ENCODE results near the gene CDK6.

Gene CDK6

GRCh38 chr7:92635538-92635937 is 200.8 kb downstream of the CDK6 start:
- no peak for DNase-seq

- peak; percentile 49 for DNase-seq
Measured at GRCh38 chr7:92634924-92635519, 201.4 kb downstream of the CDK6 start.

GRCh38 chr7:92634205-92634604 is 202.2 kb downstream of the CDK6 start:
- DNase-seq = no peak

GRCh38 chr7:92633211-92633906 is 203.0 kb downstream of the CDK6 start:
- DNase-seq = no peak

- DNase-seq = no peak
Measured at GRCh38 chr7:92632791-92633190, 203.6 kb downstream of the CDK6 start.

- DNase-seq = no peak
Measured at GRCh38 chr7:92631850-92632487, 204.4 kb downstream of the CDK6 start.

- DNase-seq = no peak
Measured at GRCh38 chr7:92631067-92631849, 205.1 kb downstream of the CDK6 start.

- DNase-seq = no peak
Measured at GRCh38 chr7:92629779-92630178, 206.6 kb downstream of the CDK6 start.

- no peak for DNase-seq
Measured at GRCh38 chr7:92627956-92628355, 208.4 kb downstream of the CDK6 start.

- DNase-seq = no peak
Measured at GRCh38 chr7:92626281-92626809, 210.0 kb downstream of the CDK6 start.

GRCh38 chr7:92625617-92626016 is 210.8 kb downstream of the CDK6 start:
- DNase-seq = no peak

- DNase-seq = no peak
Measured at GRCh38 chr7:92624298-92624996, 211.9 kb downstream of the CDK6 start.

- no peak for DNase-seq
Measured at GRCh38 chr7:92623544-92623943, 212.8 kb downstream of the CDK6 start.

GRCh38 chr7:92622685-92623084 is 213.7 kb downstream of the CDK6 start:
- DNase-seq = no peak

GRCh38 chr7:92622030-92622429 is 214.3 kb downstream of the CDK6 start:
- no peak for DNase-seq

GRCh38 chr7:92621561-92622023 is 214.8 kb downstream of the CDK6 start:
- no peak for DNase-seq

GRCh38 chr7:92621026-92621540 is 215.3 kb downstream of the CDK6 start:
- DNase-seq = peak; percentile 45

- peak; percentile 8 for DNase-seq
Measured at GRCh38 chr7:92615861-92616260, 220.5 kb downstream of the CDK6 start.

GRCh38 chr7:92614660-92615174 is 221.7 kb downstream of the CDK6 start:
- DNase-seq = no peak

GRCh38 chr7:92613720-92614119 is 222.7 kb downstream of the CDK6 start:
- no peak for DNase-seq

- DNase-seq = no peak
Measured at GRCh38 chr7:92613214-92613613, 223.2 kb downstream of the CDK6 start.

GRCh38 chr7:92612501-92612900 is 223.9 kb downstream of the CDK6 start:
- DNase-seq = no peak
